Caki2 (cell line): ENCODE results near the gene CD6. TPM values are rescaled to one million over a fixed set of nuclear protein-coding genes. Genes with fewer than 3 reads are reported as not detected.

ENCODE experiments used
- DNase-seq: peaks from one replicate; pipeline ENCODE4 v3.0.0-alpha.2; 2015; ENCODE audit warnings: low read depth
- in situ Hi-C: cut with HindIII; loops from 2 replicates; pipeline ENCODE4 v1.10.0; 2016; ENCODE audit warnings: low sequenced_read_pairs, low pct_unique_long_range_greater_than_20kb, mixed read lengths
- total RNA-seq: library from RNA; depleted of rRNA; stranded (reverse); fragments of >200 nt; shearing (Covaris generic); gene quantifications from 2 replicates; pipeline ENCODE4 v1.2.3, GENCODE V29; 2014; ENCODE audit warnings: low replicate concordance

The CD6 gene
- total RNA-seq, 1 experiment from 2014 or later, result not detected

DNA sequence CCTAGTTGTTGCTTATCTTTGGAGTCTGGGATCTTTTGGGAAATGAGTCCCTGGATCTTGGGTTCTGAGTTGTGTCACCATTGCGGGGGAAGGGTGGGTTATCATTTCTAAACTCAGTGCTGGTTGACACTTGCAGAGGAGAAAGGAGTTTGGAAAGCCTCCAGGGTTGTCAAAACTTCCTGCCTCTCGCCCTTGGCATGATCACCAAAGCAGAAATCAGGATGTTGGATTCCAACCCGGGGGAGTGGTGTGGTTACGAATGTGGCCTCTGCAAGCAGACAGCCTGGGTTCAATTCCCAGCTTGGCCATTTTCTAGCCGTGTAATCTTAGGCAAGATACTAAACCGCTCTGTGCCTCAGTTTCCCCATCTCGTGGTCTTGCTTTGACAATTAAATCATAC is 24.3 kb downstream of the CD6 start:
- no peak for DNase-seq
- in situ Hi-C loops, result no loop called here

- no peak for DNase-seq
- in situ Hi-C loops, result no loop called here
Measured at GRCh38 chr11:60996381-60997138, 25.1 kb downstream of the CD6 start.

DNA sequence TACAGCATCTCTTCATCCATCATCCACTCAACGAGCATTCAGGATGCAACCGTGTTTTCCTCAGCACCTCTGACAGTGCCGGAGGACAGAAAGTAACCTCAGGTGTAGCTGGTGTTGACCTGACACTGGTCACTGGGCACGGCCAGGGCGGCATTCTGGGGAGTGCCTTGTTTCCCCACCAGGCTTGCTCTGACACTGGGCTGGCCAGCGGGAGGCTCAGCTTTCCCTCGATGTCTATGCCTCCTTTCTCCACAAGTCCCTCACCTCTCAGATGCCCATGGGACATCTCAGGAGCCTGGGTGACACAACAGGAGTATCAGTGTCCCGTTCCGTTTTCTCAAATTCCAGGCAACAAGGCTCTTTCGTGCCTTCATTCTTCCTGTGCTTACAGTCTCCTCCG is 28.9 kb downstream of the CD6 start:
- in situ Hi-C loops, result no loop called here
- no peak for DNase-seq

GRCh38 chr11:61001931-61002330 is 30.5 kb downstream of the CD6 start:
- in situ Hi-C loops, result no loop called here
- no peak for DNase-seq

- in situ Hi-C loops, result no loop called here
- no peak for DNase-seq
Measured at GRCh38 chr11:61002598-61002997, 31.1 kb downstream of the CD6 start.

DNA sequence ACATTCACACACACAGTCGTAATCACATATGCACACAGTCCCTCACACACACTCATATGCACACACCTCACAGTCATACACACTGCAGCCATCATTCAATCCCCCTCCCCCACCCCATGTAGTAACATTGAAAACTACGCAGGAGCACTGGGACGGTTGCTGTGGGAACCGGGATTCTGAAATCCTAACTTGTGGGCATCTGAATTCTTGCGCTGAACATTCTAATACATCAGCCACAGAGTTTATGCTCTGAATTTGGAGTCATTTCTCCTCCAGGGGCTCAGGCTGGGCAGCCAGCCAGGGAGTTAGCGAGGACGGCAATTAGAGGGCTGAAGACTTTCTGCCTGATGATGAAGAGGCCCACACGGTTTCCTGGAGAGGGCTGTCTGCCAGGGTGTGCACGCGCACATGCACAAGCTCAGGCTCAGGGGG is 32.7 kb downstream of the CD6 start:
- DNase-seq, result no peak
- in situ Hi-C loops, result no loop called here

GRCh38 chr11:61004761-61005181 is 33.3 kb downstream of the CD6 start:
- in situ Hi-C loops, result no loop called here
- no peak for DNase-seq

DNA sequence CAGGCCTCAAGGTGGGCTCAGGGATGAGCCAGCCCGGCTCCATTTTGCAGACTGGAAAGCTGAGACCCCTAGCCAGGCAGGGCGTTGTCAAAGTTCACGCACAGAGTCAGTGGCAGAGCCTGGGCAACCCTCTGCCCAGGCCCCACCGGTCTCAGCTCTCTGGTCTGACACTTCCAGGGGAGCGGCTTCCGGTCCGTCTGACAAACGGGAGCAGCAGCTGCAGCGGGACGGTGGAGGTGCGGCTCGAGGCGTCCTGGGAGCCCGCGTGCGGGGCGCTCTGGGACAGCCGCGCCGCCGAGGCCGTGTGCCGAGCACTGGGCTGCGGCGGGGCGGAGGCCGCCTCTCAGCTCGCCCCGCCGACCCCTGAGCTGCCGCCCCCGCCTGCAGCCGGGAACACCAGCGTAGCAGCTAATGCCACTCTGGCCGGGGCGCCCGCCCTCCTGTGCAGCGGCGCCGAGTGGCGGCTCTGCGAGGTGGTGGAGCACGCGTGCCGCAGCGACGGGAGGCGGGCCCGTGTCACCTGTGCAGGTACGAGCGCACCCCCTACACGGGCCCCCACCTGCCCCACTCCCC is 36.0 kb downstream of the CD6 start:
- in situ Hi-C loops, result no loop called here
- no peak for DNase-seq

- DNase-seq, result no peak
- in situ Hi-C loops, result no loop called here
Measured at GRCh38 chr11:61007956-61008896, 36.7 kb downstream of the CD6 start.

- in situ Hi-C loops, result no loop called here
- no peak for DNase-seq
Measured at GRCh38 chr11:61008971-61009370, 37.5 kb downstream of the CD6 start.

- in situ Hi-C loops, result no loop called here
- no peak for DNase-seq
Measured at GRCh38 chr11:61009392-61010275, 38.2 kb downstream of the CD6 start.

GRCh38 chr11:61010466-61011228 is 39.2 kb downstream of the CD6 start:
- DNase-seq, result no peak
- in situ Hi-C loops, result no loop called here

GRCh38 chr11:61011229-61011870 is 39.9 kb downstream of the CD6 start:
- DNase-seq, result no peak
- in situ Hi-C loops, result no loop called here

DNA sequence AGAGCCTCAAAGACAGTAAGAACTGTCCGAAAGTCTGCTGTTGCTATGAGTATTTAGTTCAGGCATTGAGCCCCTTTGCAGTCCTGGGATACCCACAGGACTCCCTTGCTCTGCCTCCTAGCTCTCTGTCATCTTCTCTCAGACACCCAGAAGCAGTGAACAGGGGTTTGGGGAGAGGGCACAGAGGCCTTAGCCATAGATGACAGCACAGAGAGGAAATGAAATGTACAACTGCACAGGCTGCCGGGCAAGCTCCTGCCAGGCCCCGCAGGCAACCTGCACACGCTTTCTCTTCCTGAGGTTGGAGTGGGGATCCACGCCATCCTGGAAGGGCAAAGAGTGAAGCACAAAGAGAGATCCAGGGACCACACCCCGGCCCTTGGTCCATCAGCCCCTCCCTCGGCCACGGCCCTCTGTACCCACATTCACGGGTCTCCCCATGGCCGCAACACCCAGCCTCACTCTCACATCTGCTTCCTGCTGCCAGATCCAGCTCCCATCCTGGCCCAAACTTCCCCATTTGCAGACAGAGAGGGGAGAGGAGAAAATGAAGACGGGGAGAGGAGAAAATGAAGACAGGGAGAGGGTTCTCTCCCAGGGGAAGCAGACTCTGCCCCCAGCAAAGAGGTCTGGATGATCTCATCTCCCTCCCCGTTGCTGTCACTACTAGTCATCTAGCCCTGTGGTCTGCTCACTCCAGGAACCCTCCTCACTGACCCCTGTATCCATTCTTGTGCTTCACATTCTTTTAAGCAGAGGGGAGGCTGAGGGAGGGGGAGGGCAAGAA is 40.7 kb downstream of the CD6 start:
- no peak for DNase-seq
- in situ Hi-C loops, result no loop called here

DNA sequence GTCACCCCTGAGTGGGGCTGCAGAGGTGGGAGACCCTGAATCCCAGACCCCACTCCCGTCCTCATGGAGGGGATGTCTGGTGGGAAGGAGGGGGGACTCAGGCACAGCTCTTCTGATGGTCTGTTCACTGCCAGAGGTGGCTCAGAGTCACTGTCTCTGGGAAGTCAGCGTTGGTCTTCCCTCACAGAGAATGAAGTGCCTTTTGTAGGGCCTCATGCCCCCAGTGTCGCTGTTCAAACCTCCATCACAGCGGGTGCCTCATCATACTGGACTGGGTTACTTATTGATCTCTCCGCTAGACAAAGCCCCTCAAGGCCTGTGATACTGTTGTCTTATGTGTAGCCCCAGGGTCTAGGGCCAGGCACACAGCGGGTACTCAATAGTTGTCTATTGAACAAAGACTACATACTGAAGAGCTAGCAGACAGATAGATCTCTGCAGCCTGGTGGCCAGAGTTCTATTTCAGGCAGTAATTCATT is 41.3 kb downstream of the CD6 start:
- DNase-seq, result no peak
- in situ Hi-C loops, result no loop called here

GRCh38 chr11:61018059-61018458 is 46.6 kb downstream of the CD6 start:
- DNase-seq, result no peak
- in situ Hi-C loops, result no loop called here
